ENCODE measurements around the gene EDAR. TPM values are rescaled to one million over a fixed set of nuclear protein-coding genes. Genes with fewer than 3 reads are reported as not detected.

EDAR gene
- total and polyA plus RNA-seq, 9 of the 15 experiments (the other 6 are each of a cell fraction or from before 2014, with no cell fraction given), result 0.01 TPM; not detected in 8

GRCh38 chr2:108910541-108911396 is 78.3 kb downstream of the EDAR start:
- Histone ChIP-seq H3K4me2 (ENCODE audit: insufficient read depth, low read length) (no peak overlapping the region), H3K27me3 (ENCODE audit: control insufficient read depth in 2 of 2, insufficient read depth in 2 of 2, low read length in 2 of 2) (peaks cover 35 to 76% of the 10 kb centered on the region in 2 experiments), H3K4me1 (replicated peaks in 1 of 2; ENCODE audit: control insufficient read depth in 2 of 2, insufficient read depth in 2 of 2, low read length in 2 of 2) (no peaks in the 10 kb centered on the region), H3K9me3 (replicated peaks; ENCODE audit: control insufficient read depth, insufficient read depth, low read depth, low read length) (no peaks in the 10 kb centered on the region), H3K79me2 (ENCODE audit: control insufficient read depth, insufficient read depth, low read length) (no peaks in the 10 kb centered on the region), H3K36me3 (ENCODE audit: control insufficient read depth, insufficient read depth, low read length) (no peaks in the 10 kb centered on the region), H3K9me1 (ENCODE audit: control insufficient read depth, insufficient read depth, low read length) (no peaks in the 10 kb centered on the region), H3K9ac (ENCODE audit: insufficient read depth in 1 of 2, low read depth in 2 of 2, low read length in 2 of 2) (no peak overlapping the region), H3K27ac (ENCODE audit: extremely low read depth, low read depth, low read length) (no peak overlapping the region), H4K20me1 (replicated peaks; ENCODE audit: control insufficient read depth, insufficient read depth, low read length) (0 out of 2 replicates have a peak, but pooled peaks cover 8% of the 10 kb centered on the region), H3K4me3 (no peak overlapping the region), H2AFZ (ENCODE audit: low read depth, low read length) (no peak overlapping the region)
- in situ Hi-C loops (cut with MboI) (no loop called here), intact Hi-C loops (cut with micrococcal nuclease) (no loop called here)
- TF ChIP-seq CTCFL (IDR thresholded peaks at IDR 0.05; ENCODE audit: borderline replicate concordance, insufficient read depth, low read depth, low read length, poor library complexity, severe bottlenecking) (peak; percentile 9), KAT7 (CRISPR knock-in tag; IDR thresholded peaks at IDR 0.05; ENCODE audit: borderline replicate concordance) (no peak)
- DNase-seq (ENCODE audit: extremely low read depth in 1 of 4, low spot score in 3 of 4), result no peak
- 2% methylated on average over 19 of the region's 20 CpGs for WGBS (ENCODE audit: insufficient coverage, low coverage, missing lambda C conversion rate)
- no peak for FAIRE-seq
- CTCF ChIA-PET (ENCODE audit: low intra/inter-chr PET ratio), result no interaction called here
- peak; percentile 62; the same call in 2 of the 3 replicates for ATAC-seq
- no TSS peak for BruUV-seq (replicated peaks)
- POLR2A ChIA-PET, result no interaction called here

All from K562 (cell line).